HG03432 (cell line): Measurements from ENCODE around the gene SIK3.
A peak's percentile ranks its signal among the peaks of the same experiment; 100 is the strongest.

Source experiments
- ATAC-seq: cut with Tn5 transposase; IDR thresholded peaks from one replicate; pipeline ENCODE4 v1.9.1; 2021; ENCODE audit warnings: mild to moderate bottlenecking, moderate library complexity; ENCODE audit not compliant: unreplicated experiment

The SIK3 gene

DNA sequence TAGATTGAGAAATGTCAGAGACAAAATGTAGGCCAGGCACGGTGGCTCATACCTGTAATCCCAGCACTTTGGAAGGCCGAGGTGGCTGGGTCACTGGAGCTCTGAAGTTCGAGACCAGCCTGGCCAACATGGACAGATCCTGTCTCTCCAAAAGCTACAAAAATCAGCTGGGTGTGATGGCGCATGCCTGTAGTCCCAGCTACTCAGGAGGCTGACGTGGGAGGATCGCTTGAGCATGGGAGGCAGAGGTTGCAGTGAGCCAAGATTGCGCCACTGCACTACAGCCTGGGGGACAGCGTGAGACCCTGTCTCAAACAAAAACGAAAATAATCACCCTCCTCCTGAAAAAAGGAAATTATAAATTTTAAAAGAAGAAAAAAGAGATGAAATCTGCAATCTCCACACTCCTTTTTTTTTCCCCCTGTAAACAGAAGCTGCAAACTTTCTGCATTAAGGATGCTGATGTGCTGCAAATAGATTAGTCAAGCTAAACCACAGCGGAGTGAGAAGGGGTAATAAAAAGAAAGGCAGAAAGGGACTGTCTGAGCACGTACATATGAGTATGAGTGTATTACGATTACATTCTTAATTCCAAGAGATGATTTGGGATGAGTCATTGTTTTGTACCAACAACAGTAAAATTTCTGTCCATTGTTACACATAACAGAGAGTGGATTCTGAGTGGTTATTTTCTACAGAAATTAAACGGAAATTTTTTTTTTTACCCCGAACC is 87.3 kb downstream of the SIK3 start:
- ATAC-seq: no peak

DNA sequence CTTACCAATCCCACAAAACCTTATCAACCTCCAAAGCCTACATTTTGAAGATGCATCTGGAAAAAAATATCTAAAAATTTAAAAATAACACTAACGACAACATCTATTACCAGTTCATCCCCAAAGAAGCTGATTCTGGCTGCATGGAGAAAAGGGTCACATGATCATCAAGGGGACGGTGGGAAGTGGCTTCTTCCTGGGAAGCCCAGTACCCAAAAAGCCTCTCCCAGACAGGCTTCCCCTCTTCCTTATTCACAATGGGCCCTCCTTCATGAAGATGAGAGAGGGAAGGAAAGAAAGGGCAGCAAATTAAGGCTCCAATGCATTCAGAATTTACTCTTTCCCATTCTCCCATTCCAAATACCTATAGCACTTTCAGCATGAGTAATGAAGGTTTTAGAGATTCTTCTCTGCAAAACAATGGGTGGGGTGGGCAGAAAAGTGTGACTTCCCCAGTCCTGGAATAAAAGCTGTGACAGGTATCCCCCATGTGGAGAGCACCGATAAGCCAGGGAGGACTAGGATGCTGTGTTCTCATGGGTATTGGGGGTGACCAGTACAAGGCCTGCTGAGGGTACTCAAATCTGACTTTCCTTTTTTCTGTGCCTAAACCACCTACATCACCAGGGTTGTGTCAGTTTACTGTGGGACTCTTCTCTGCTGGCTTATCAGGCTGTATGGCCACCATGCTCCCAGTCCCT is 88.2 kb downstream of the SIK3 start:
- ATAC-seq: no peak

DNA sequence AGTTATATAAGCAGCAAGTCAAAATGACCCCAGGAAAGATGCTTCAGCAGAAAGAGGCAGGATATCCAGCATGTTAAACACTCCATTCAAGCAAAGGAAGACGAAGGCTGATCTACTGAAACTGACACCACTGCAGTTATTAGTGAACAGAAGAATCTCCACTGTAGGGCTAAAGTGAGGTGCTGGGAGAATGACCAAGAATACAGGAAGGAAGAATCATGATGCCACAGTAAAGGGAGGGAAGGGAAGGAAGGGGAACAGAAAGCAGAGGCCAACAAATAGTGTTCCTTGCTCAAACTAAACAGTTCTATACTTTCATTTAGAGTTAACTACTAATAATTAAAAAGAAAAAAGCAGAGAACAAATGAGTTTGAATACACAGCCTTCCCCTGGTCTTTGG is 92.5 kb downstream of the SIK3 start:
- peak; percentile 50 for ATAC-seq

DNA sequence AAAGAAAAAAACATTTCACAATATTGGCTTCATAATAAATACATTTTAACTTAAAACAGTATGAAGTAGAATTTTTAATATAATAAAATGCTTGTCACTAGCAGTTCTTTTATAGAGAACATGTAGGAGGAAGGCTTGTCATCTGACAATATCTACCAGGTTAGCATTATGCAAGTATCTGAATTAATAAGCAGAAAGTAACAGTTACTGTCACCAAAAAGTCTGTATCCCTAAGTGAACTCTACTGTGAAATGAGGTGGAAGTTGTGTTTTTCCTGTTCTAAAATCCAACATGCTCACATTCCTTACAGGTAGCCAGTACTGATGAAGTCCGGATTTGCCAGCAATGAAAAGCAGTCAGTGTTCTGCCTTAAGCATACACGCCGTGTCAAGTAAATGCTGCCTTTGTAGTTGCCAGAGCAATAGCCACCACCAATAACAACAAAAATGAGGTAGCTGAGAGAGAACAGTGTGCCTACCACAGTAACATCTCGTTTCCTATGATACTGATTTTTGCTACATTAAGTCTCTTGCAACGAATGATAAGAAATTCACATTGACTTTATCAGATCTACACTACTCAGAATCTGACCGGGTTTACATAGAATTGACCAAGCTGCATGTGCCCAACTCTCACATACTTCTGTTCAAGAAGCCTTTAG is 95.5 kb downstream of the SIK3 start:
- no peak for ATAC-seq

DNA sequence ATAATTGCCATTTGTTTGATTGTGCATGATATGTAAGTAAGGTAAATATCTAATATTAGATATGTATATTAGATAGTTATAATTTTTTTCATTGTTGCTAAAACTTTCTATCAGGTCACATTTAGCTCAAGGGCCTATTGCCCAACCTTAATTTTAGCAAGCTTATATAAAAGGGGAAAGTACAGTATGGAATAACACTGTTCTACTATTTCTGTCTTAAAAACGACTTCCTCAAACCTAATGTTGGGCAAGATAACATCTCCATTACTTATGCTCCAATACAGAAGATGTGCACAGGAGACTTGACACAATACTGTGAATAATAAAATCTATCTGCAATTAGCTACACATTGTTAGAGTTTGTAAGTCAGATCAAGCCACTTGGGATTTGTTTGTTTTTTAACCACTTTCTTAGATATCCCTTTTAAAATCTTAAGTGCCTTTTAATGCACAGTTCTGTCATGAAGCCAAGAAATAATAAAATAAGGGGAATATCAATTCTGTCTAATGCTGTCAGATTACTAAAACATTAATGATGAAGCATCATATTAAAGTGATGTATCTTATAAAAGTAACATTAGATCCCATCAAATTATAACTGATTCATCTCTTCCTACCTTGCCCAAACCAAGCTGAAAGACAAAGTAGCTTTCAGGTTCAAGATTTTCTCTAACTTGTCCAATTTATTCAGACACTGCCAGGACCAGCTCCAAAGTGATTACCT is 98.1 kb downstream of the SIK3 start:
- no peak for ATAC-seq

- no peak for ATAC-seq
Observed at GRCh38 chr11:116997071-116997470, 101.2 kb downstream of the SIK3 start.

- no peak for ATAC-seq
Observed at GRCh38 chr11:116994195-116994594, 104.0 kb downstream of the SIK3 start.

- ATAC-seq: no peak
Observed at GRCh38 chr11:116993599-116993998, 104.6 kb downstream of the SIK3 start.

DNA sequence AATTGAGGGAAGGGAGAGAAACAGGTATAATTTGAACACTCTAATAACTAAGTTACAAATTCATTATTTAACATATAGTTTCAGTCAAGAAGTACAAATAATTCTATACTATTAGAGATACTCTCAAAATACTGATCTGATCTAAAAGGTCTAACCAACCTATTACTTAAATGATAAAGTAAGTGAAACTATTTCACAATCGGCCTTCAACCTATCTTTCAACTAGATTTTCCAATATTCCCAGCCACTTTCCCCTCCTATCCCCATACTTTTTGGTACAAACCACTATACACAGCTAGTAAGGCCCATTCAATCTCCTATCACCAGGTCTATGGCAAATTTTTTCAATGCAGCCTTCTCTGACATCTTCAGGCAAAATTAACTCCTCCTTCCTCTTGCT is 106.7 kb downstream of the SIK3 start:
- no peak for ATAC-seq

GRCh38 chr11:116990811-116991210 is 107.4 kb downstream of the SIK3 start:
- ATAC-seq: no peak

GRCh38 chr11:116990061-116990473 is 108.2 kb downstream of the SIK3 start:
- ATAC-seq: no peak

- ATAC-seq: no peak
Observed at GRCh38 chr11:116989184-116989583, 109.0 kb downstream of the SIK3 start.

DNA sequence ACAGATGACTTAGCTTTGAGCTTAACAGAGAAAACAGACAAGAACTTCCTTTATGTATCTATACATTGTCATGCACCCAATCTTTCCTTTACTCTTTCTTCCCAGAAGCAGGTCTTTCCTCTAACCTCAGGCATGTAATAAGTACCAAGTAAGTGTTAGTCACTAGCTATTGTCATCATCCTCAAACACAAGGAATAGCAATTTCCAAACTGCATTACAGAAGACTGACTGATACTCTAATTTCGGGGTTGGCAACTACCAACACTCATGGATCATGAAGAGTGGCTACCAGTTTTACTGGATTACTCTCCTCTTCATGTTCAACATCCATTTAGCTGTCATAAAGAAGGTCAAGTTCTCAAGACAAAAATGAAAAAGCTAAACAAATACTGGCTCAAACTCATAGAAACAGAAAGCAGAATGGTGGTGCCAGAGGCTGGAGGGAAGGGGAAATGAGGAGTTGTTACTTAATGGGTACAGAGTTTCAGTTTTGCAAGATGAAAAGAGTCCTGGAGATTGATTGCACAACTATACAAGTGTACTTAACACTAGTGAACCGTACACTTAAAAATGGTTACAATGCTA is 111.6 kb downstream of the SIK3 start:
- ATAC-seq: peak; percentile 80

- ATAC-seq: no peak
Observed at GRCh38 chr11:116984589-116984988, 113.6 kb downstream of the SIK3 start.

GRCh38 chr11:116984186-116984585 is 114.0 kb downstream of the SIK3 start:
- ATAC-seq: no peak

- ATAC-seq: no peak
Observed at GRCh38 chr11:116981266-116981885, 116.9 kb downstream of the SIK3 start.

GRCh38 chr11:116980136-116980793 is 118.0 kb downstream of the SIK3 start:
- ATAC-seq: peak; percentile 97

DNA sequence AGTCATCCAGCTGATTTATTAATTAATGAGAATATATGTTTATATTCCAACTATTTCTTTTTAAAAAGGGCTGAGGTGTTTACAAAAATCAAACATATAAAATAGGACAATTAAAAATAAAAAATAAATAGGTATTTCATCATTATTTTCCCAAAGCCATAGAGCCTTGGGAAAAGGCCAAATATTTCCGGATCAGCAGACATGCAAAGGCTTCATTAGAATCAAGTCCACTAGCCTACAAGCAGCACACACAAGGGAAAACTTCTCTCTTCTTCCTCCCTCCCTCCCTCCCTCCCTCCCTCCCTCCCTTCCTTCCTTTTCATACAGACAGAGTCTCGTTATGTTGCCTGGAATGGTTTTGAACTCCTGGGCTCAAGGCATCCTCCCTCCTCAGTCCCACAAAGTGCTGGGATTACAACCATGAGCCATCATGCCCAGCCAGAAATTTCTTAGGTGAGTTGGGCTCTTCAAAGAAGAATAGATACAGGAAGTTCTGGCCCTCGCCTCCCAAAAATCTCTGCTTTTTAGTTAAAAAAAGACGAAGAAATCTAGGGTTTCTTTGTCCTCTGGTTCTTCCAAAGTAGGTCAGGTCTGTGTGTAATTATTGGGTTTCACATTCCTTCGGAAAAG is 121.2 kb downstream of the SIK3 start:
- no peak for ATAC-seq

- no peak for ATAC-seq
Observed at GRCh38 chr11:116975661-116976060, 122.6 kb downstream of the SIK3 start.

GRCh38 chr11:116973270-116973669 is 125.0 kb downstream of the SIK3 start:
- no peak for ATAC-seq
